HFFc6 (cell line): Measurements from ENCODE around the gene NXPH1. TPM values are rescaled to one million over a fixed set of nuclear protein-coding genes. Genes with fewer than 3 reads are reported as not detected.

Source experiments
- DNase-seq: peaks from one replicate; pipeline ENCODE4 v3.0.0-alpha.2; 2018
- H3K27ac Mint-ChIP-seq: 2 replicates; pipeline ENCODE4 v1.8.0; 2020; ENCODE audit warnings: mild to moderate bottlenecking, mixed read lengths
- H3K27me3 Mint-ChIP-seq: 2 replicates; pipeline ENCODE4 v1.8.0; 2021; ENCODE audit warnings: mild to moderate bottlenecking, moderate library complexity, mixed read lengths; ENCODE audit not compliant: insufficient read depth
- H3K36me3 Mint-ChIP-seq: 2 replicates; pipeline ENCODE4 v1.8.0; 2021; ENCODE audit warnings: low read depth, mixed read lengths
- H3K4me1 Mint-ChIP-seq: 2 replicates; pipeline ENCODE4 v1.8.0; 2020; ENCODE audit warnings: low read depth, mixed read lengths
- H3K4me3 Mint-ChIP-seq: 2 replicates; pipeline ENCODE4 v1.8.0; 2020; ENCODE audit warnings: mild to moderate bottlenecking, moderate library complexity, mixed read lengths
- H3K9me3 Mint-ChIP-seq: 2 replicates; pipeline ENCODE4 v1.8.0; 2020; ENCODE audit warnings: mild to moderate bottlenecking, mixed read lengths
- CTCF ChIP-seq: fragments of 200-600 bp; sonication (generic); IDR thresholded peaks from 2 replicates; pipeline ENCODE4 v1.5.0; 2021; ENCODE audit warnings: antibody characterized with exemption, mild to moderate bottlenecking
- total RNA-seq, 6 experiments: library from RNA; stranded (reverse); fragmentation: NEBNext Ultra II Directional; extraction: Animal tissue kit (Norgen Biotek cat#: 25700); gene quantifications; 2 replicates in 1 of 6; 3 replicates in 5 of 6; pipeline ENCODE4 v1.2.3, GENCODE V29; 2021

The NXPH1 gene
- total RNA-seq, 6 experiments from 2014 or later, result not detected

GRCh38 chr7:8507566-8507965 is 74.2 kb downstream of the NXPH1 start:
- H3K27ac Mint-ChIP-seq, result no peak overlapping the region
- no peaks in the 10 kb centered on the region for H3K4me1 Mint-ChIP-seq
- no peak for DNase-seq
- H3K27me3 Mint-ChIP-seq, result no peaks in the 10 kb centered on the region
- no peak for TF ChIP-seq CTCF
- no peak overlapping the region for H3K4me3 Mint-ChIP-seq
- H3K9me3 Mint-ChIP-seq, result peaks cover 29% of the 10 kb centered on the region
- no peaks in the 10 kb centered on the region for H3K36me3 Mint-ChIP-seq

DNA sequence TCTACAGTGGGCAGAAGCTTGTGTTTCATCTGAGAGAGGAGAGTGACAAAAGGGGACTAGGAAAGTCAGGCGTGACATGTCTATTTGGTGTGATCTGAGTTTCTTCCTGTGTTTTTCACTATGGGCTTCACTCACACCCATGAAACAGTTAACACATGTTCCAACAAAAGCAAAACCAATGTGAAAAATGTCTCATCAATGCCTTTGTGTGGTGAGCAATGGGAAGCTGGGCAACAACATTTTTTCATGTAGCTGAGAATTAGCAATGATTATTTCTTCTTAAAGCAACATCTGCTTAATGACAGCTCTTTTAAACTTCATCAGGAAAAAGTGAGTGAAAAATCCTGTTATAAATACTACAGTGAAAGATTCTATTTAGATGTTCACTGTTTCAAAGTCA is 76.2 kb downstream of the NXPH1 start:
- TF ChIP-seq CTCF, result no peak
- H3K27me3 Mint-ChIP-seq, result no peaks in the 10 kb centered on the region
- no peak overlapping the region for H3K4me3 Mint-ChIP-seq
- DNase-seq, result no peak
- peaks cover 16% of the 10 kb centered on the region for H3K9me3 Mint-ChIP-seq
- no peaks in the 10 kb centered on the region for H3K4me1 Mint-ChIP-seq
- H3K27ac Mint-ChIP-seq, result no peak overlapping the region
- H3K36me3 Mint-ChIP-seq, result no peaks in the 10 kb centered on the region

GRCh38 chr7:8511855-8512254 is 78.4 kb downstream of the NXPH1 start:
- Mint-ChIP-seq H3K4me3 (no peak overlapping the region), H3K36me3 (no peaks in the 10 kb centered on the region)
- no peak for TF ChIP-seq CTCF

GRCh38 chr7:8514781-8515519 is 81.5 kb downstream of the NXPH1 start:
- no peak for TF ChIP-seq CTCF
- Mint-ChIP-seq H3K9me3 (no peaks in the 10 kb centered on the region; the same call in 1 of the 2 replicates), H3K27ac (no peak overlapping the region), H3K27me3 (no peaks in the 10 kb centered on the region), H3K4me1 (no peaks in the 10 kb centered on the region), H3K4me3 (no peak overlapping the region), H3K36me3 (no peaks in the 10 kb centered on the region)
- no peak for DNase-seq

More at GRCh38 chr7:8511855-8512254, 78.4 kb downstream of the NXPH1 start:
- DNase-seq, result no peak
- H3K27me3 Mint-ChIP-seq, result no peaks in the 10 kb centered on the region
- no peak overlapping the region for H3K27ac Mint-ChIP-seq
- no peaks in the 10 kb centered on the region for H3K4me1 Mint-ChIP-seq
- peaks cover 8% of the 10 kb centered on the region for H3K9me3 Mint-ChIP-seq

- Mint-ChIP-seq H3K4me3 (no peak overlapping the region), H3K27ac (no peak overlapping the region), H3K27me3 (no peaks in the 10 kb centered on the region), H3K36me3 (no peaks in the 10 kb centered on the region), H3K9me3 (no peaks in the 10 kb centered on the region; the same call in 1 of the 2 replicates), H3K4me1 (no peaks in the 10 kb centered on the region)
- DNase-seq, result no peak
- TF ChIP-seq CTCF, result no peak
Measured at GRCh38 chr7:8515640-8516185, 82.3 kb downstream of the NXPH1 start.
